Activated CD8-positive, alpha-beta memory T cell treated with anti-CD3 and anti-CD28 coated beads for 36 hours (primary cell): ENCODE measurements around the gene AQP6. TPM values are rescaled to one million over a fixed set of nuclear protein-coding genes. Genes with fewer than 3 reads are reported as not detected.

Experiments
- CTCF ChIA-PET: fragments of 350-600 bp; sonication (Branson Sonifier 250); formaldehyde crosslinking; loops from one replicate; lab custom pipeline; 2021; ENCODE audit warnings: antibody characterized with exemption; lab: Charles Lee
- POLR2A ChIA-PET: fragments of 350-600 bp; sonication (Branson Sonifier 250); formaldehyde crosslinking; loops from one replicate; lab custom pipeline; 2021; ENCODE audit warnings: antibody characterized with exemption; lab: Charles Lee
- total RNA-seq, 2 experiments: library from RNA; stranded (reverse); gene quantifications; one replicate each; pipeline ENCODE4 v1.2.3, GENCODE V29; 2021

Gene AQP6
- total RNA-seq, 2 experiments from 2014 or later = not detected

DNA sequence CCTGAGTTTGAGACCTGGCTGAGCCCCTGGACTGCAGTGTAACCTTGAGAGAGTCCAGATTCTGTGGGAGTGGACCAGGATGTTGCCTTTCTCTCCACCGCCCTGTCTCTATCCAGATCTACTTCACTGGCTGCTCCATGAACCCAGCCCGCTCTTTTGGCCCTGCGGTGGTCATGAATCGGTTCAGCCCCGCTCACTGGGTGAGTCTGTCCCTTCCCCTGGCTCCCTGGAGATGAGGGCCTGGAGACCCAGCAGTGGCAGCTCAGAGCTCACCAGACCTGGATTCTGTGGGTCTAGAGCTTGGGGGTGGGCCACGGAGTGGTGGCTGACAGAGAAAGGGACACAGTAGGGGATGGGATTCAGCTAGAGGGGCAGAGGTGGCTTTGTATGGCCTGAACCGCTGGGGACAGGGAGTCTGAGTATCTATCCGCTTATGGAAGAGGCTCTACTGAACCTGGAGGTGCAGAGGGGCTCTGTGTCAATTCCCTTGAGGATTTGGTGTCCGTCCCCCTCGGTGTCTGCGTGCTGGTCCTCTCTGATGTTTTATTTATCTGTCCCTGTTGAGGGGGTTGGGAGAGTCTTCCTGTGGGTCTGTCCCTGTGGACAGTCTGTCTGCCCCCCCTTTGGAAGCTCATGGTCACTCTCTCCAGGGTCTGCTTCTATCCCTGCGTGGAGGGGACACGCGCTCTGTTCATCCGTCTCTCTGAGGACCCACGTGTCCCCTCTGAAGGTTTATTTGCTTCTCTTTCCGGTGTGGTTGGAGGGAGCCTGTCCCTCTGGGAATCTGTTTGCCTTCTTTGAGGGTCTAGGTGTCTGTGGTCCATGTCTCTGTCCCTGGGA is 8.6 kb upstream of the AQP6 start:
- POLR2A ChIA-PET = no interaction called here

DNA sequence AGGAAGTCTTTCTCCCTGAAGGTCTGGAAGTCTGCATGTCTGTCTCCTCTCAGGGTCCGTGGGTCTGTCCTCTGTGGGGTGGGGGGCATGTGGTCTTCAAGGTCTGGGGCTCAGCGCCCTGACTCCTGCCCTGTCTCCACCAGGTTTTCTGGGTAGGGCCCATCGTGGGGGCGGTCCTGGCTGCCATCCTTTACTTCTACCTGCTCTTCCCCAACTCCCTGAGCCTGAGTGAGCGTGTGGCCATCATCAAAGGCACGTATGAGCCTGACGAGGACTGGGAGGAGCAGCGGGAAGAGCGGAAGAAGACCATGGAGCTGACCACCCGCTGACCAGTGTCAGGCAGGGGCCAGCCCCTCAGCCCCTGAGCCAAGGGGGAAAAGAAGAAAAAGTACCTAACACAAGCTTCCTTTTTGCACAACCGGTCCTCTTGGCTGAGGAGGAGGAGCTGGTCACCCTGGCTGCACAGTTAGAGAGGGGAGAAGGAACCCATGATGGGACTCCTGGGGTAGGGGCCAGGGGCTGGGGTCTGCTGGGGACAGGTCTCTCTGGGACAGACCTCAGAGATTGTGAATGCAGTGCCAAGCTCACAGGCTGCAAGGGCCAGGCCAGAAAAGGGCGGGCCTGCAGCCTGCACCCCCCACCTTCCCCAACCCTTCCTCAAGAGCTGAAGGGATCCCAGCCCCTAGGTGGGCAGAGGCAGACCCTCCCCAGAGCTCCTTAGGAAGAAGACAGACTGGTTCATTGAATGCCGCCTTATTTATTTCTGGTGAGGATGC is 7.7 kb upstream of the AQP6 start:
- POLR2A ChIA-PET = interaction anchor here (0.6 kb wide), 1 partner anchor 224 kb away, joined by 3 read pairs; the partner anchor contains the start of gene TMBIM6
- CTCF ChIA-PET = interaction anchor here (0.7 to 5.2 kb wide), 6 partner anchors 10 to 101 kb away, joined by 3 to 53 read pairs (median 14); no protein-coding TSS in a partner anchor

More for the DNA sequence above, 8.6 kb upstream of the AQP6 start:
- CTCF ChIA-PET = interaction anchor here (0.9 to 1.6 kb wide), 2 partner anchors 12 to 19 kb away, joined by 3 read pairs; no protein-coding TSS in a partner anchor

DNA sequence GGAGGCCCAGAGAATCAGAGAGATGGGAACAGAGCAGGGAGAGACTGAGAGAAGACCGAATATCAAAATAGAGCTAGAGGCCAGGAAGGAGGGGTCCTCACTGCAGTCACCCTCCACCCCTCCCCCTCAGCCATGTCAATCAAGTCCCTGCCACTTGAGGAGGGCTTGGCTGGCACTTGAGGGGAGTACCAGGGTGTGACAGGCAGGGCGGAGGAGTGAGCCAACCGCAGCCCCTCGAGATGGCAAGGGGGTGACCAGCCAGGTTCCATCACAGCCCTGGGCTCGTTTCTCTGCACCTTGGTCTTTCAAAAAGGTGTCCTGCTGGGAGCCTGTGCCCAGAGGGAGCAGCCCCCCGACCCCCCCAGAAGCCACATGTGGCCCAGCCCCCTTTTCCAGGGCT is 6.9 kb upstream of the AQP6 start:
- ChIA-PET CTCF (interaction anchor here (0.7 to 5.2 kb wide), 20 partner anchors 10 to 122 kb away, joined by 4 to 53 read pairs (median 10); partner anchors contain the start of gene RACGAP1), POLR2A (interaction anchor here (0.6 kb wide), 1 partner anchor 224 kb away, joined by 3 read pairs; the partner anchor contains the start of gene TMBIM6)

DNA sequence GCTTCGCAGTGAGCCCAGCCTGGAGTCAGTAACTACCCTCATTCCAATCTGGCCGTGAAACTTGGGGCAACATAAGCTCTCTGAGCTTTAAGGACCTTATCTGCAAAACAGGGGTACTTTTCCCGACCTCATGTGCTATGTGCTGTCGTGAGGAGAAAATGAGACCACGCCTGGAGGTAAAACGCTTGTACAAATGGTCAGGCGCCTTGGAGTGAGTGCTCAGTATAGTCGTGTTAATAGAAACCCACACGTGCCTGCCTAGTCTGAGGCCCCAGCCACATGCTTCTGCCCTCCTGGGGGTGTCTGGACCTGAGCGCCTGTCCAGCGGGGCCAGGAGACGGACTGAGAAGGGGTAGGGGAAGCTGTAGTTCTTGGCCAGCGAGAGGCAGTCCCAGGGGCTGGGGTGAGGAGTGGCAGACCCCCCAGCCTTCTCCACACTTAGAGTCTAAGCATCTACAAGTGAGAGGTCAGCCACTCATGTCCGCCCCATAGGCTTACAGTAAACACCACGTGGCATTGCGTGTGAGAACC is 6.2 kb upstream of the AQP6 start:
- ChIA-PET CTCF (interaction anchor here (0.6 to 5.2 kb wide), 41 partner anchors 8 to 491 kb away, joined by 3 to 53 read pairs (median 5); partner anchors contain the start of genes BCDIN3D, RACGAP1 and SMARCD1), POLR2A (interaction anchor here (1.0 kb wide), 1 partner anchor 92 kb away, joined by 3 read pairs; no protein-coding TSS in a partner anchor)

DNA sequence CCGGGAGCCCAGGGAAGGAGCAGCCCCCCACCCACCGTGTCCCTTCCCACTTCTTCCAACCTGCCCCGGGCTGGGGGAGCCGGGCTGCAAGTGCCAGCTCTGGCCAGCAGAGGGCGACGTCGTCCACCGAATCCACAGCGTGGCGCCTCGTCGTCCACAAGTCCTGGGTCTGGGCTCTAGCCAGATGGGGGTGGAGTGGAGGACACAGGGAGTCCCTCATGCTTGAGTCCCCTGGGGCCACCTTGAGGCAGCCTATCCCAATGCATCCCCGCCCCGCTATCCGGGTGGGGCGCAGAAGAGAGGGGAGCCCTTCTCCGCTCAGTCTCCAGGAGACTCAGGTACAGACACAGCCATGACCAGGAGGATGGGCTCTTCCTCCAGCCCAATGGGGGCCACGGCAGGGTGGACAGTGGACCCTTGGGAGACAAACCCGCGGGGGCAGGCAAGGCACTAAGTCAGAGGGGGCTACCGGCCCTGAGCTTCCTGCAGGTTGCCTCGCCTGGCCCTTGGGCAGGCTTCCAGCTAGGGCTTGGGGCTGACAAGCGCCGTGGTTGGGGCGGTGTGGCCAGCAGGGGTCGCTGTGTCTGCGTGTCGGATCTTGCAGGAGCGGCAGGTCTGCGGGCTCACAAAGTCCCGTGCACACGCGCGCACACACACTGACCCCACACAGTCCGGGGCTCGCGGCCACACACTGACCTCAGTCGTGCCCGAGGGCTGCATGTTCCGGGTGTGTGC is 5.5 kb upstream of the AQP6 start:
- POLR2A ChIA-PET = interaction anchor here (1.0 kb wide), 1 partner anchor 91 kb away, joined by 3 read pairs; no protein-coding TSS in a partner anchor
- CTCF ChIA-PET = interaction anchor here (0.6 to 5.2 kb wide), 45 partner anchors 9 to 491 kb away, joined by 3 to 53 read pairs (median 5); partner anchors contain the start of genes AQP2, BCDIN3D, RACGAP1 and SMARCD1

DNA sequence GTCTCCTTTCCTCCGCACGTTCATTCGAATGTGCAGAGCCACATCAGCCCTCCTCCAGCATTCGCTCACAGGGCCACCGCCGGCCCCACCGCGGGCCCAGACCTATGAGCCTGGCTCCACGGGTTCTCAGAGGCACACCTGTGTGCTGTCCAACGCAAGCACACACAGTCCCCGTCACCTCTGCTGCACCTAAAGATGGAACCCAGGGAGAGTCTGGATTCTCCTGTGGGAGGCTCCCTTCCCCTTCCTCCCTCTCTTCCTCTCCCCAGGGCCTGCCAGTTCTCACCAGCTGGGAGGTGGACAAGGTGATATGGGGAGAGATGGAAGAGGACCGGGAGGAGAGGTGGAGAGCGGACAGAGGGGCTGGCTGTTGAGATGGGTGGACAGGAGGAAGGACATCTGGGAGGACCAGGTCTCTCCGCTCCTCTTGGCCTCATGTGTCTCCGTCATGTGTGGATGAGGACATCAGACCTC is 4.9 kb upstream of the AQP6 start:
- CTCF ChIA-PET = interaction anchor here (0.7 to 5.2 kb wide), 34 partner anchors 8 to 238 kb away, joined by 3 to 53 read pairs (median 8); partner anchors contain the start of genes AQP2, RACGAP1 and SMARCD1
- POLR2A ChIA-PET = interaction anchor here (0.6 to 1.0 kb wide), 2 partner anchors 91 to 211 kb away, joined by 3 to 4 read pairs; no protein-coding TSS in a partner anchor

DNA sequence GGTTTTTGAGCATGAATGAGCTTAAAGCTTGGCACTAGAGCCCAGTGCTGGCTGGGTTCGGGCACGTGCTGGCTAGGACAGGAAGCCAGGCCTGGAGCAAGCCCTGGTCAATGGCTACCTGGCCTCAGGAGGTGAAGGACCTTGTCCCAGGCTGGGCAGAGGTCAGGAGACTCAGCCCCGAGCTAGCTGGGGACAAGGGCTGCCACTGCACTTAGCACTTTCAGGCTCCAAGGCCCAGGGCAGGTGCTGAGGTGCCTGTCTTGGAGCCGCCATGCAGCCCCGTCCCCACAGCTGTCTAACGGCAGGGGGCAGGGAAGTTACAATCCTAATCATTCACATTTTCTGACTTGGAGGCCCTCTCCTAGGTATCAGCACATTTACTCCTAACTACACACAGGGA is 4.3 kb upstream of the AQP6 start:
- ChIA-PET POLR2A (interaction anchor here (0.6 kb wide), 1 partner anchor 212 kb away, joined by 4 read pairs; no protein-coding TSS in a partner anchor), CTCF (interaction anchor here (0.7 to 5.2 kb wide), 15 partner anchors 9 to 115 kb away, joined by 4 to 53 read pairs (median 11); partner anchors contain the start of genes AQP2 and SMARCD1)

DNA sequence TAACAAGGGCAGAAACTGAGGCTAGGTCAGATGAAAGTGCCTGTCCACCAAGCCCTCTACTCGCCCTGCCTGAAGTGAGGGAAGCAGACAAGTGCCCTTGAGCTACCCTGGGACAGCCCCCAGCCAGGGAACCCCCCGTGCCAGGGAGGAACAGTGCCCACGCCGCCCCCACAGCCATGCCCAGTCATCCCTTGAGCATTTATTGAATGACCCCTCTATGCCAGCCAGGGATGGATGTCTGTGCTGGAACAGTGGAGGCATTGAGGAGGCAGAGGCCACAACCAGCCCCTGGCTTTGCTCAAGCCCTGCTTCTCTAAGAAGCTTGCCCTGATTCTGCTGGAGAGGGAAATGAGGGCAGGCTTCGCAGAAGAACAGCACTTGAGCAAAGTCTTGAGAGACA is 3.7 kb upstream of the AQP6 start:
- ChIA-PET CTCF (interaction anchor here (0.6 to 5.2 kb wide), 8 partner anchors 11 to 103 kb away, joined by 3 to 53 read pairs (median 12); no protein-coding TSS in a partner anchor), POLR2A (no interaction called here)

DNA sequence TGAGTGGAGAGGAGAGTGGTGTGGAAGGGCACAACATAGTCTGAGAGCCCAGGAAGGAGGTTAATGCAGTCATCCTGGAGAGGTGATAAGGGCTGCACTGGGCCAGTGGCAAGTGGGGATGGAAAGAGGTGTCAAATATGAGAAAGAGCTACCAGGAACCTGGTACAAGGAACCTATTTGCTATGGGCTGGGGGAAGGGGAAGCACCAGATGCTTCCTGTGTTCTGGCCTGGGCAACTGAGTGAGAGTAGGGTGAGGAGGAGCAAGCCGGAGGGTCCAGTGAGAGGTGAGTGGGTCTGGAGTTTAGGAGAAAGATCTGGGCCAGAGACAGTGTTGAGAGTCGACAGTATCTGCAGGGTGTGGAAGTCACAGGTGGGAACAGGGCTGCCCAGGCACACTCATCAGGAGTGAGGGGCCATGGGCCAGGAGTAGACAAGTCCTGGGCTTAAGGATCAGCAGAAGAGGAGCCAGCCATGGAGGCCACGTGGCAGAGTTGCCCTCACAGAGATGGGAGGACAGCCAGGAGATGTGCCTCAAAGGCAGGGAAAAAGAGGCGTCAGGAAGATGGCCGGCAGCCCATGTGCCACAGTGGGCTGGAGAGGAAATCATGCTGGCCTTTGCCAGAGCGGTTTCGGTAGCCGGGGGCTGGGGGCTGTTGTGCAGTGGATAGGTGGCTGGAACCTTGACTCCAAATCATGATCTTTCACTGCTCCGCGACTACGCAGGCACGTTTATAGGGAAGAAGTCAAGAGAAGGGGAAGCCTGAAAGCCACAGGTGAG is 2.9 kb upstream of the AQP6 start:
- ChIA-PET POLR2A (interaction anchor here (0.6 kb wide), 1 partner anchor 36 kb away, joined by 6 read pairs; no protein-coding TSS in a partner anchor), CTCF (interaction anchor here (0.6 to 5.2 kb wide), 5 partner anchors 10 to 89 kb away, joined by 3 to 53 read pairs (median 4); no protein-coding TSS in a partner anchor)

DNA sequence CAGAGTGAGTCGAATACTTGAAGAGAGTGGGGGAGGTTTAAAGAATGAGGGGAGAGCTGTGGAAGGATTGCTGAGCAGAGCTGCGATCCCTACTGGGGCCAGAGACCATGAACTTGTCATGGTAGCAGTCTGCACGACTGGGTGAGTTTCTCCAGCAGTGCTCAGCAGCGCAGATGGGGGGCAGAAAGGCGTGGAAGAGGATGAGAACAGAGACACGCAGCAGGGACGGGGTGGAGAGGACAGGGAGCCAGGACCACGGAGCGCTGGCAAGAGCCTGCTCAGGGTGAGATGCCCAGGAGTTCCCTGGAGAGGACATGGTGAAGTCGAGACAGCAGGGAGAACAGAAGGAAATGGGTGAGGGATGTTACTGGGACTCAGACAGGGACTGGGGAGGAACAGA is 2.1 kb upstream of the AQP6 start:
- POLR2A ChIA-PET = interaction anchor here (0.6 kb wide), 1 partner anchor 36 kb away, joined by 6 read pairs; no protein-coding TSS in a partner anchor
- CTCF ChIA-PET = no interaction called here

DNA sequence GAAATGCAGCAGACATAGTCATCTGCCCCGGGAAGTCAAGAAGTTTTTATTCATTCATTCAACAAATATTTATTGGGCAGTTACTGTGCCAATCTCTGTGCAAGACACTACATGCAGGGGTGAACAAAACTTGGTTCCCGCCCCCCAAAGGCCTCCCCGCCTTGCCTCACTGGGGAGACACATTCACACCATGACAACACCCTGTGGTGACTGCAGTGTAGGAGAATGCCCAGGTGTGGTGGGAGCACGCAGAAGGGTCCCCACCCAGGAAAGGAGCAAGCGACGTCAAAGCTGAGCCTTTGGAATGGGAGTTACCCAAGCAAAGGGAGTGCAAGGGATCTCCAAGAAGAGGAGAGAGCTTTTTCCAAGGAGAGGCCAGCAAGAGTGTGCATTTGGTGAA is 1.6 kb upstream of the AQP6 start:
- ChIA-PET POLR2A (no interaction called here), CTCF (interaction anchor here (0.7 kb wide), 1 partner anchor 9 kb away, joined by 3 read pairs; no protein-coding TSS in a partner anchor)

DNA sequence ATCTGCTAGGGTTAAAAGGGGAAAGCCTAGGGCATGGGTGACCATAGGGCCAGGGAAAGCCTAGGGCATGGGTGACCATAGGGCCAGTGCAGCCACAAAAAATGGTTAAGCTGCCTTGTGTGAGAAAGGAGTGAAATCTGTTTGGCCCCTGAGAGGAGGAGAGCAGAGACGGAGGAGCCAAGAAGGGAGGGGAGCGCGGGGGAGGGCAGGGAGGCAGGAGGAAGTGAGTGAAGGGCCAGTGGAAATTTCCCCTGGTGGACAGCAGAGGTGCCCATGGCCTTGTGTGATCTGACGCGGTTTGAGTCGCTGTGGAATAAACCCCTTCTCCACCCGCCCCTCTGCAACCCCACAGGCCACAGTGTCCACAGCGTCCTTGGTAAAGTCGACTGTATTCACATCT is 618 bp upstream of the AQP6 start:
- POLR2A ChIA-PET = no interaction called here
- CTCF ChIA-PET = no interaction called here

DNA sequence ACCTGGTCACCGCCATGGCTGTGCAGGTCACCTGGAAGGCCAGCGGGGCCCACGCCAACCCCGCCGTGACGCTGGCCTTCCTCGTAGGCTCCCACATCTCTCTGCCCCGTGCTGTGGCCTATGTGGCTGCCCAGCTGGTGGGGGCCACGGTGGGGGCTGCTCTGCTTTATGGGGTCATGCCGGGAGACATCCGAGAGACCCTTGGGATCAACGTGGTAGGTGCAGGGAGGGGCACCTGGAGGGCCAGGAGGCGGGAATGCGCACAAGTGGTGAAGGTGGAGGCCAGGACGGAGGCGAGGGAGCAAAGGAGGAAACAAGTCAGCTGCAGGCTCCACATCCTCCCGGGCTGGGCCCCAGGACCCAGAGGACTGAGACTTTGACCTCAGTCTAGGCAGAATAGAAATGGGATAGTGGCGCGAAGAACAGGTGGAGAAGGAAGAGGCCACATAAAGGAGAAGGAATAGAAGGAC is 649 bp downstream of the AQP6 start:
- POLR2A ChIA-PET = no interaction called here
- CTCF ChIA-PET = no interaction called here

DNA sequence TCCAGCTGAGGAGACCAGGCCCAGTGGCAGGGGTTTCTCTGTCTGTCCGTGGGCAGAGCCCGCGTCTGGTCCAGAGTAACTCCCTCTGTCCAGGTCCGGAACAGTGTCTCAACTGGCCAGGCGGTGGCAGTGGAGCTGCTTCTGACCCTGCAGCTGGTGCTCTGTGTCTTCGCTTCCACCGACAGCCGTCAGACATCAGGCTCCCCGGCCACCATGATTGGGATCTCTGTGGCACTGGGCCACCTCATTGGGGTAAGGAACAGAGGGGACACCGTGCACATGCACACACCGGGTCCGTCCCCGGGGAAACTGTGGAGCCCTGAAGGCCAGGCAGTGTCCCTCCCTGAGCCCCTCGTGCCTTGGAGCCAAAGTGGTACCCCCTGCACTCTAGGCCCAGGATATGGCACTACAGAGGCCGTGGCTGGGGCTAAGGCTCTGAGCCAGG is 1.5 kb downstream of the AQP6 start:
- CTCF ChIA-PET = no interaction called here

DNA sequence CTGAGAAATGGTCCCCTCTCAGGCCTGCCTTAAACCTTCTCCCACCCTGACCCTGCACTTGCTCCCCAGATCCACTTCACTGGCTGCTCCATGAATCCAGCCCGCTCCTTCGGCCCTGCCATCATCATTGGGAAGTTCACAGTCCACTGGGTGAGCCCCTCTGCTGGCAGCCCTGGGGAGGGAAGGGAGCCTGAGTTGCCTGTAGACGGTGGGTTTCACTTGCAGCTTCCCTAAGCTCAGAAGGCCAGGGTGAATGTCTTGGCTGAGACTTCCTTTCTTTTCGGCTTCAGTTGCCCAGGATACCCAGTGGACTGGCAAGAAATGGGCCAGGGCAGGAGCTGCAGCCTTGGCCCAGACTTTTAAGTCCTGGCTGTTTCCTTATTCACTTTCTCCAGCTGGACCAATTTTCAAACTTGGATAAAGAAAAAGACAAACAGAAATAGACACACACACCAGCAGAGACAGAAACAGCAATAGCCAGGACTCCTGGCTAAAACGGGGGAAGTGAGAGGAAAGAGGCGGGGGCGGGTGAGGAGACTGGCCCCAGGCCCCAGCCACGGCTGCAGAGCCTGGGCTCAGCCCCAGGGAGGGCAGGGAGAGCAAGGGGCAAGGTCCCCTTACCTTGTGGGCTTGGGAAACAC is 2.0 kb downstream of the AQP6 start:
- CTCF ChIA-PET = interaction anchor here (2.7 kb wide), 1 partner anchor 8 kb away, joined by 15 read pairs; no protein-coding TSS in a partner anchor
- POLR2A ChIA-PET = no interaction called here

More for the DNA sequence above, 1.5 kb downstream of the AQP6 start:
- POLR2A ChIA-PET = no interaction called here

DNA sequence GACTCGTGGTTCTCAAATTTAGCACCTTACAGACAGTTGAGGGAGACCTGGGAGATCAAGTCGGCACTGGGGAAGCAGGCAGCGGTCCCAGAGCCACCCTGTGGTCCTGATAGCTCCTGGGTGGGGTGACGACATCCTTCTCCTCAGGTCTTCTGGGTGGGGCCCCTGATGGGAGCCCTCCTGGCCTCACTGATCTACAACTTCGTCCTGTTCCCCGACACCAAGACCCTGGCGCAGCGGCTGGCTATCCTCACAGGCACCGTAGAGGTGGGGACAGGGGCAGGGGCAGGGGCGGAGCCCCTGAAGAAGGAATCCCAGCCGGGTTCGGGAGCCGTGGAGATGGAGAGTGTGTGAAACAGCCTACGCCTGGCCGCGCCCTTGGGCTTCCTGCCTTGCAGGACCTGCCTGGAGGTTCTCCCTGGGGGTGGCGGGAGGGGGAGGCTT is 2.6 kb downstream of the AQP6 start:
- CTCF ChIA-PET = interaction anchor here (0.6 to 2.7 kb wide), 4 partner anchors 8 to 153 kb away, joined by 3 to 15 read pairs (median 3); no protein-coding TSS in a partner anchor
- POLR2A ChIA-PET = no interaction called here
